Measurements from ENCODE around the gene GALNT15.

GRCh38 chr3:16150285-16150684, 24.2 kb upstream of the GALNT15 start:
- no peak for TF ChIP-seq CTCF (IDR thresholded peaks at IDR 0.05)
- TF ChIP-seq POLR2A (IDR thresholded peaks at IDR 0.05), result no peak
